B cell (primary cell): ENCODE data around the gene STX8. TPM values are rescaled to one million over a fixed set of nuclear protein-coding genes. Genes with fewer than 3 reads are reported as not detected.
A peak's percentile ranks its signal among the peaks of the same experiment; 100 is the strongest.

Experiments
- ATAC-seq: fragments of 200-7000 bp; cut with Tn5 transposase; one replicate; pipeline ENCODE4 v1.10.0; 2021; ENCODE audit warnings: low read depth, mild to moderate bottlenecking, moderate number of reproducible peaks, moderate library complexity
- CTCF ChIA-PET: fragments of 350-600 bp; sonication (Branson Sonifier 250); formaldehyde crosslinking; loops from one replicate; lab custom pipeline; 2021; ENCODE audit warnings: antibody characterized with exemption, inconsistent platforms; lab: Charles Lee
- POLR2A ChIA-PET: fragments of 350-600 bp; sonication (Branson Sonifier 250); formaldehyde crosslinking; loops from one replicate; lab custom pipeline; 2021; ENCODE audit warnings: antibody characterized with exemption; lab: Charles Lee
- DNase-seq: peaks from one replicate; pipeline ENCODE4 v3.0.0; 2013
- H2AFZ ChIP-seq: 2 replicates; pipeline ENCODE4 v1.6.1; 2012; ENCODE audit warnings: mild to moderate bottlenecking, low read depth, low read length; ENCODE audit not compliant: insufficient read depth, poor library complexity, severe bottlenecking
- H3K27ac ChIP-seq, 2 donors: 1 replicate in 1 of 2; 2 replicates in 1 of 2; pipeline ENCODE4 v1.5.1; 2012 to 2013; ENCODE audit warnings: low read length in 2 of 2, mild to moderate bottlenecking in 2 of 2, moderate library complexity in 1 of 2
- H3K27me3 ChIP-seq, 4 experiments: fragments of 200-600 bp in 1 of 4; sonication (generic) in 1 of 4; replicated peaks in 1 of 4; 1 replicate in 2 of 4; 2 replicates in 2 of 4; pipeline versions ENCODE4 v1.6.1 to v1.7.0; 2013 to 2016; ENCODE audit warnings: low read length in 3 of 4, mild to moderate bottlenecking in 2 of 4, mixed read lengths in 1 of 4, moderate library complexity in 1 of 4; ENCODE audit not compliant: insufficient read depth in 4 of 4, control insufficient read depth in 3 of 4; ENCODE audit errors: control extremely low read depth in 1 of 4
- H3K36me3 ChIP-seq, 2 experiments: replicated peaks in 1 of 2; 1 replicate in 1 of 2; 2 replicates in 1 of 2; pipeline versions ENCODE4 v1.6.1 to v1.7.1; 2013; ENCODE audit warnings: low read length in 1 of 2; ENCODE audit not compliant: insufficient read depth in 2 of 2, control insufficient read depth in 1 of 2; ENCODE audit errors: control extremely low read depth in 1 of 2, extremely low read depth in 1 of 2
- H3K4me1 ChIP-seq, 2 donors: fragments of 200-600 bp in 1 of 2; sonication (generic) in 1 of 2; 1 replicate in 1 of 2; 2 replicates in 1 of 2; pipeline versions ENCODE4 v1.5.1 to v1.6.1; 2013 to 2017; ENCODE audit warnings: low read length in 2 of 2; ENCODE audit not compliant: control insufficient read depth in 2 of 2, insufficient read depth in 2 of 2
- H3K4me2 ChIP-seq: replicated peaks from 2 replicates; pipeline ENCODE3; 2012; ENCODE audit warnings: mild to moderate bottlenecking, low read depth, low read length; ENCODE audit not compliant: poor library complexity, severe bottlenecking
- H3K4me3 ChIP-seq, 5 experiments: fragments of 200-600 bp in 1 of 5; sonication (generic) in 1 of 5; 1 replicate in 3 of 5; 2 replicates in 2 of 5; pipeline versions ENCODE4 v1.5.1 to v1.7.0; 2011 to 2016; ENCODE audit warnings: low read length in 4 of 5, mild to moderate bottlenecking in 4 of 5, low read depth in 2 of 5, control low read depth in 1 of 5, moderate library complexity in 1 of 5; ENCODE audit not compliant: insufficient read depth in 1 of 5; ENCODE audit errors: control extremely low read depth in 1 of 5, extremely low read depth in 1 of 5
- H3K79me2 ChIP-seq: fragments of 200-600 bp; sonication (generic); one replicate; pipeline ENCODE4 v1.6.0; 2016; ENCODE audit warnings: low read length; ENCODE audit not compliant: control insufficient read depth, insufficient read depth
- H3K9ac ChIP-seq: fragments of 200-600 bp; sonication (generic); 2 replicates; pipeline ENCODE4 v1.6.1; 2017; ENCODE audit warnings: mild to moderate bottlenecking, low read length, moderate library complexity
- H3K9me3 ChIP-seq, 3 donors: one replicate each; pipeline versions ENCODE4 v1.6.1 to v1.7.1; 2013; ENCODE audit warnings: low read length in 2 of 3; ENCODE audit not compliant: control insufficient read depth in 2 of 3, insufficient read depth in 1 of 3; ENCODE audit errors: control extremely low read depth in 1 of 3
- H4K20me1 ChIP-seq: 2 replicates; pipeline ENCODE4 v1.6.0; 2012; ENCODE audit warnings: mild to moderate bottlenecking, low read length; ENCODE audit not compliant: insufficient read depth, control insufficient read depth, poor library complexity, severe bottlenecking
- H3K27ac Mint-ChIP-seq: one replicate; pipeline ENCODE4 v1.8.0; 2021; ENCODE audit warnings: mixed read lengths
- H3K27me3 Mint-ChIP-seq: one replicate; pipeline ENCODE4 v1.8.0; 2021; ENCODE audit warnings: mixed read lengths
- H3K4me1 Mint-ChIP-seq: one replicate; pipeline ENCODE4 v1.8.0; 2021; ENCODE audit warnings: mixed read lengths
- H3K4me3 Mint-ChIP-seq: one replicate; pipeline ENCODE4 v1.8.0; 2021; ENCODE audit warnings: mixed read lengths
- H3K9me3 Mint-ChIP-seq: one replicate; pipeline ENCODE4 v1.8.0; 2022; ENCODE audit warnings: mixed read lengths; ENCODE audit not compliant: insufficient read depth
- CTCF ChIP-seq: fragments of 200-600 bp; IDR thresholded peaks from one replicate; pipeline ENCODE4 v1.8.0; 2022; ENCODE audit warnings: antibody characterized with exemption, mild to moderate bottlenecking
- EZH2 ChIP-seq: IDR thresholded peaks from 2 replicates; pipeline ENCODE4 v1.6.1; 2012; ENCODE audit warnings: borderline replicate concordance, low read depth, mild to moderate bottlenecking, moderate library complexity, low read length; ENCODE audit not compliant: insufficient read depth, poor library complexity, severe bottlenecking
- WGBS: methylation state at CpG from one replicate; pipeline ENCODE4 v1.1.5; 2013; ENCODE audit warnings: missing lambda C conversion rate; ENCODE audit not compliant: insufficient coverage; 5-methylcytosine and 5-hydroxymethylcytosine counted together
- intact Hi-C: fragments of 100-400 bp; cut with micrococcal nuclease; formaldehyde crosslinking; loops from one replicate; pipeline ENCODE4 v1.10.0; 2022
- polyA plus RNA-seq: library from polyadenylated mRNA; depleted of rRNA; stranded (reverse); fragments of >200 nt; gene quantifications from 2 replicates; pipeline ENCODE4 v1.2.3, GENCODE V29; 2012
- total RNA-seq, 2 donors: library from RNA; stranded (reverse); fragments of 120-200 nt in 1 of 2; gene quantifications; 1 replicate in 1 of 2; 2 replicates in 1 of 2; pipeline versions ENCODE4 v1.2.3 to v1.2.4, GENCODE V29; 2013 to 2022

The STX8 gene
- total and polyA plus RNA-seq, 2 donors (not counting 1 experiment from before 2014, with no cell fraction given): 35.8 to 61.5 TPM

GRCh38 chr17:9203771-9204425, 371.7 kb downstream of the STX8 start:
- Histone ChIP-seq H3K4me3 (no peak overlapping the region), H2AFZ (no peak overlapping the region), H3K4me2 (no peak overlapping the region), H3K27me3 (no peaks in the 10 kb centered on the region), H3K9ac (no peak overlapping the region), H3K36me3 (no peaks in the 10 kb centered on the region), H3K9me3 (peaks cover 0 to 2% (median 0%) of the 10 kb centered on the region in 3 donors), H3K4me1 (peaks cover 41 to 49% of the 10 kb centered on the region in 2 donors), H3K27ac (no peak overlapping the region), H3K79me2 (no peaks in the 10 kb centered on the region), H4K20me1 (no peaks in the 10 kb centered on the region)
- Mint-ChIP-seq H3K4me3 (no peak overlapping the region), H3K9me3 (no peaks in the 10 kb centered on the region), H3K4me1 (peaks cover 51% of the 10 kb centered on the region), H3K27me3 (no peaks in the 10 kb centered on the region), H3K27ac (peak overlapping the region; percentile 37)
- ATAC-seq (no peak), DNase-seq (no peak)
- ChIA-PET POLR2A (no interaction called here), CTCF (no interaction called here)
- TF ChIP-seq CTCF: peak; percentile 11
- no peak for TF ChIP-seq EZH2
- intact Hi-C loops: no loop called here
- 75% methylated on average over 2 of the region's 3 CpGs for WGBS

- Mint-ChIP-seq H3K4me1 (peaks cover 51% of the 10 kb centered on the region), H3K27me3 (no peaks in the 10 kb centered on the region), H3K27ac (no peak overlapping the region), H3K4me3 (no peak overlapping the region), H3K9me3 (no peaks in the 10 kb centered on the region)
- Histone ChIP-seq H3K4me1 (peaks cover 41 to 49% of the 10 kb centered on the region in 2 donors), H3K4me2 (no peak overlapping the region), H3K36me3 (no peaks in the 10 kb centered on the region), H3K79me2 (no peaks in the 10 kb centered on the region), H3K4me3 (no peak overlapping the region), H3K27ac (no peak overlapping the region), H3K9me3 (peaks cover 0 to 5% (median 0%) of the 10 kb centered on the region in 3 donors), H2AFZ (no peak overlapping the region), H3K27me3 (no peaks in the 10 kb centered on the region), H3K9ac (no peak overlapping the region), H4K20me1 (no peaks in the 10 kb centered on the region)
- no peak for TF ChIP-seq EZH2
- no peak for TF ChIP-seq CTCF
- ChIA-PET POLR2A (no interaction called here), CTCF (no interaction called here)
- intact Hi-C loops: no loop called here
- ATAC-seq (no peak), DNase-seq (no peak)
- 100% methylated on average over 2 of the region's 5 CpGs for WGBS
These were observed 373.1 kb downstream of the STX8 start for GRCh38 chr17:9202532-9202931.
